D721Med (cell line): ENCODE data around the gene TIMP3.

Source experiments
- DNase-seq: peaks from one replicate; pipeline ENCODE4 v3.0.0; 2011; ENCODE audit warnings: low spot score; ENCODE audit not compliant: insufficient read length
- FAIRE-seq: peaks from 2 replicates; lab custom pipeline; 2011; peaks lifted over from hg19 to GRCh38; lab: Jason Lieb, UNC
- CTCF ChIP-seq: IDR thresholded peaks from 2 replicates; pipeline ENCODE4 v1.5.1; 2012; ENCODE audit warnings: mild to moderate bottlenecking, control low read depth; ENCODE audit not compliant: insufficient read depth; ENCODE audit errors: missing control alignments

Gene TIMP3

GRCh38 chr22:32839831-32840584 is 38.5 kb downstream of the TIMP3 start:
- no peak for DNase-seq
- FAIRE-seq, result no peak

GRCh38 chr22:32841175-32841574 is 39.7 kb downstream of the TIMP3 start:
- no peak for DNase-seq
- no peak for FAIRE-seq
- TF ChIP-seq CTCF, result no peak

More at GRCh38 chr22:32839831-32840584, 38.5 kb downstream of the TIMP3 start:
- TF ChIP-seq CTCF, result no peak

GRCh38 chr22:32842486-32842885 is 41.0 kb downstream of the TIMP3 start:
- DNase-seq, result no peak
- no peak for FAIRE-seq
- TF ChIP-seq CTCF, result no peak

- no peak for TF ChIP-seq CTCF
- no peak for FAIRE-seq
- DNase-seq, result no peak
Observed at GRCh38 chr22:32843300-32843699, 41.8 kb downstream of the TIMP3 start.

- DNase-seq (no peak), FAIRE-seq (no peak)
- TF ChIP-seq CTCF, result no peak
Observed at GRCh38 chr22:32844251-32844650, 42.7 kb downstream of the TIMP3 start.

GRCh38 chr22:32846780-32847491 is 45.4 kb downstream of the TIMP3 start:
- no peak for DNase-seq
- no peak for TF ChIP-seq CTCF
- no peak for FAIRE-seq

- TF ChIP-seq CTCF, result no peak
- no peak for FAIRE-seq
- no peak for DNase-seq
Observed at GRCh38 chr22:32848226-32848625, 46.7 kb downstream of the TIMP3 start.
